GM12874 (cell line): ENCODE measurements around the gene LAMB4.

Experiments used
- TF ChIP-seq, protein P1 (sequence below): IDR thresholded peaks from 2 replicates; pipeline ENCODE4 v1.5.1; 2011; ENCODE audit warnings: low read depth, mild to moderate bottlenecking, control low read depth, low read length, moderate library complexity; ENCODE audit not compliant: insufficient read depth

Gene LAMB4

DNA sequence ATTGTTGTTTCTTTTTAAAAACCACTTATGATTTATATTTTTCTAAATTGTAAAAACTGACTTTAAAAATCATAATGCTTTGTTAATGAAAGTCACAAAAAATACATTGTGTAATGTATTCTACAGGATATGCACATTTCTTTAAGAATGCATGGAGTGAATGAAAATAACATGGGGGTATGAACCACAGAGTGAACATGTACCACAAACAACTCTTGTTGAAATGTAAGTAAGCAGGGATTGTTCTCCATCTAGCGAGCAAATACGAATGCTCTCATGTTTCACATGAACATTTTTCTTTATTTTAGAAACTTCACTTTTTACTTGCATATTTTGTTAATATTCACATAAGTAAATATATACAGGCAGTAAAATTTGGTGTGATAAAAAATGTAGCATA is 35.6 kb upstream of the LAMB4 start:
- TF ChIP-seq, protein P1, sequence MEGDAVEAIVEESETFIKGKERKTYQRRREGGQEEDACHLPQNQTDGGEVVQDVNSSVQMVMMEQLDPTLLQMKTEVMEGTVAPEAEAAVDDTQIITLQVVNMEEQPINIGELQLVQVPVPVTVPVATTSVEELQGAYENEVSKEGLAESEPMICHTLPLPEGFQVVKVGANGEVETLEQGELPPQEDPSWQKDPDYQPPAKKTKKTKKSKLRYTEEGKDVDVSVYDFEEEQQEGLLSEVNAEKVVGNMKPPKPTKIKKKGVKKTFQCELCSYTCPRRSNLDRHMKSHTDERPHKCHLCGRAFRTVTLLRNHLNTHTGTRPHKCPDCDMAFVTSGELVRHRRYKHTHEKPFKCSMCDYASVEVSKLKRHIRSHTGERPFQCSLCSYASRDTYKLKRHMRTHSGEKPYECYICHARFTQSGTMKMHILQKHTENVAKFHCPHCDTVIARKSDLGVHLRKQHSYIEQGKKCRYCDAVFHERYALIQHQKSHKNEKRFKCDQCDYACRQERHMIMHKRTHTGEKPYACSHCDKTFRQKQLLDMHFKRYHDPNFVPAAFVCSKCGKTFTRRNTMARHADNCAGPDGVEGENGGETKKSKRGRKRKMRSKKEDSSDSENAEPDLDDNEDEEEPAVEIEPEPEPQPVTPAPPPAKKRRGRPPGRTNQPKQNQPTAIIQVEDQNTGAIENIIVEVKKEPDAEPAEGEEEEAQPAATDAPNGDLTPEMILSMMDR: no peak

DNA sequence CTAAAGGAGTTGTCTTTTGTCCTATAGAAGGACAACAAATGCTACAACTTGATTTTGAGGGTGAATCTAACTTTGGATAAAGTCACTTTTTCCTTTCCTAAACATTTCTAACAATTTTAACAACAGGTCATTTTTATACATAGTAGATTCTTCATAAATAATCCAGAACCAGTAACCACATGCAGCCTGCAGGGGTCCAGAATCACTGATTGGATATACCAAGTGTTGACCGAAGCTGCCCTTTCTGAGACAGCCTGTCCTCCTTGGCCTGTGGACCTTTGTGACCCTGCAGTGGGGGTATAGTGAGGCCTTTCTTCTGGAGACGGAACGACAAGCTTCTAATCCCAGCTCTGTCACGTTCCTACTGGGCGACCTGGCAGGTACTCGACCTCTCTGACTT is 34.8 kb upstream of the LAMB4 start:
- TF ChIP-seq, protein P1: no peak

DNA sequence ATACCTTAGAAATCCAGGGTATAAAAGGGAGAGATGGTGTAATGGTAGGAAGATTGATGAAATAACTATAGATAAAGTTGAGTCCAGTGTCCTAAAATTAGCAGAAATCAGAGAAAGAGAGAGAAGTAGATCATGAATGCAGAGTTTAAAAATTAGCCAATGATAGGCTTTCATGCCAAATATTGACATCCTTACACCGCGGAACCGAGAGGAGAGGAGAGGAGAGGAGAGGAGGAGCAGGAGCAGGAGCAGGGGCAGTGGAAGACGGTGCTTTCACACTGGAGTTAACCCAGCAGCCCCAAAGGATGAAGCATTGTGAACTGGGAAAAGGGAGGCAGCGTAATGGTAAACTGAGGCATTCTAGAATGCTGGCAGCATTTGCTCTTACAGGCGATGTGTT is 34.2 kb upstream of the LAMB4 start:
- TF ChIP-seq, protein P1: no peak

DNA sequence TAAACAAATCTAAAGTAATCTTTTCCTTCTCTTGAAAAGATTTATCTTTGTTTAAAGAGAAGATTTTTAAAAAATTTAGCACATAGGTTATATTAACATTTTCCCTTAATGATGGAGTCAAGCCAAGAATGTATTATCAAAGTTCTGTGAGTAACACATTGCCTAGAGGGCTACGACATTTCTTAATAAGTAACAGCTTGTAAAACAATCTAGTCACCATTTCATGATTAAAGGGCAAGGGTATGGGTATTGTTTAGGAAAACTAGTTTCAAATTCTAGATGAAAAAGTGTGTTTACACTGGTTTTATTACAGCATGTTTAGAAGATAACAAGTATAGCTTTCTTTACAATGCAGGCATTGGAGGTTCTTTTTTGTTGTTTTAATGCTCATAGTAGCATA is 28.6 kb upstream of the LAMB4 start:
- TF ChIP-seq, protein P1: no peak

DNA sequence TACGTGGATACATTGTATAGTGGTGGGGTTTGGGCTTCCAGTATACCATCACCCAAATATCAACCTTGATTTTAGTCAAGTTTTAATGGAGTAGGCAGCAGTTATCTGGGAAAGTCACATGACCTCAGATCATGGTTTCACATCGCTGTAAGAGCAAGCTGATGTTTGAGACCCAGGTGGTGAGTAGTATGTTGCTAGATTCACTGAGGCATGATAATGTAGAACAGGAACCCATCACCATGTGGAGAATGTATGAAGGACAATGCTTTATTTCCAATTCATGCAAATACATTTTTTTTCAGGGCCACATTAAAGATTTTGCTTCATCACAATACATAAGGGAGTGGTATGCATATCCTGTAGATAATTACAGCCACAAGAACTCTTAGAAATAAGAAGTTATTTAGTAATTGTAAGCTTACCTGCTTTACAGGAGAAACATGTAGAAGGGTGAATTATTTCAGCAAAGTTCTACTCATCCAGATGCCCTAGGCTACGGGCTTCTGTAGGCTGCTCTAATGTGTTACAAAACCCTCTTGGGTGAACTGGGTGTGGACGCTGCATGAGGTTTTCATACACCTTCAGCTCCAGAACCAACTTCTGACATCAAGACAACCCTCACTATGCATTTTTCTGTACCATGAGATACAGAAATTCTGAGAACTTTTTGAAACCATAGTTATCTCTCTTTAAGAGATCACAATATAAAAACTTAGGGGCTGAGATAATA is 27.6 kb upstream of the LAMB4 start:
- TF ChIP-seq, protein P1: no peak

DNA sequence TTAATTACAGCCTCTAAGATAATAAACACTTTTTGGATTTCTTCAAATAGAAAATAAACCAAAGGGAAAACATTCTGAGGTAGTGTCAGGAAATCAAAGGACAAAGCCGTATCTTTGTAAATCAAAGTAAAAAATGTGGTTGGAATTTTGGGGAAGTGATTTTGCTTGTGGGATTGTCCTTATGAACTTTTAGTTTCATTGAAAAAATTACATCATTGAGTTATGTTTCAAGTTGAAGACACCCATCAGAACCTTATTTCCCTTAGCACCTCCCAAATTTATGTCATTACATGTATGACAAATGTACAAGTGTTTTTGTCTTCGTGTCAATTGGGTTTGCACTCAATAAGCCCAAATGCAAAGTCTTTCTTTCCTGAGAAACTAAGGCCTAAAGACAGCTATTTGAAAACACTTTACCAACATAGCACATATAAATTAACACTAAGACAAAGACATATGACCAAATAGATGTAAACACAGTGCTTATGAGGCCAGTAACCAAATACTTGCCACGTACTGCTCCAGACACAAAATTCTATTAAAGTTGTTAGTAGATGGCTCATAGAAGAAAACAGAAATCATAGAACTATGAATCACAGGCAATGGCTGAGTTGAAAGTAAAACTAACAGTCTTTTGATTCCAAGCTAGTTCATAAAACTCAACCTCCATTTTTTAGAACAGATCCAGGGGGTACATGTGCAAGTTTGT is 26.9 kb upstream of the LAMB4 start:
- TF ChIP-seq, protein P1: no peak

DNA sequence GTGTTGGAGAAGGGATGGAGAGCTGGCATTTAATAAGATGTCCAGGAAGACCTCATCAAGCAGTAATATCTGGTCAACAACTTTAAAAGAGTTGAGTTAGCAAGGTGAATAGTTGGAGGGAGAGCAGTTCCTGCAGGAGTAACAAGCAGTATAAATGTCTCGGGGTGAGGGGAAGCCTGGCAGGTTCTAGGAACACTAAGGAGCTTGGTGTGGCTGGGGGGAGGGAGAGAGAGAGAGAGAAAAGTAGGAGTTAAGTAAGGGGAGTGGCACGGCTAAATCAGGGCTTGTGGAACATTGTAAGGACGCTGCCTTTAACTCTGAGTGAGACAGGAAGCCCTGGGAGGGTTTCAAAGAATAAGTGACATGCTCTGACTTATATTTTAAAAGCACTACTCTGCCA is 22.0 kb upstream of the LAMB4 start:
- TF ChIP-seq, protein P1: no peak
